NCI-H1930 (cell line): ENCODE data around the gene HTRA3.

ENCODE experiments used
- DNase-seq, 2 experiments: peaks; one replicate each; lab custom pipeline; 2025; lab: John Stamatoyannopoulos, UW

HTRA3 gene

GRCh38 chr4:8308856-8309771, 39.6 kb downstream of the HTRA3 start:
- no peak for DNase-seq

GRCh38 chr4:8310306-8310705, 40.8 kb downstream of the HTRA3 start:
- no peak for DNase-seq

- no peak for DNase-seq
These were observed 41.8 kb downstream of the HTRA3 start for GRCh38 chr4:8311101-8312068.

GRCh38 chr4:8312069-8312445, 42.5 kb downstream of the HTRA3 start:
- DNase-seq, result no peak

GRCh38 chr4:8312976-8313375, 43.4 kb downstream of the HTRA3 start:
- no peak for DNase-seq

- DNase-seq, result no peak
These were observed 45.2 kb downstream of the HTRA3 start for GRCh38 chr4:8314691-8315255.

GRCh38 chr4:8315435-8316250, 46.1 kb downstream of the HTRA3 start:
- no peak for DNase-seq

GRCh38 chr4:8316251-8316771, 46.8 kb downstream of the HTRA3 start:
- DNase-seq, result no peak

- DNase-seq, result no peak
These were observed 47.4 kb downstream of the HTRA3 start for GRCh38 chr4:8316911-8317351.

- DNase-seq, result no peak
These were observed 47.9 kb downstream of the HTRA3 start for GRCh38 chr4:8317474-8317873.

- DNase-seq, result no peak
These were observed 49.0 kb downstream of the HTRA3 start for GRCh38 chr4:8318509-8318908.

GRCh38 chr4:8319061-8319460, 49.5 kb downstream of the HTRA3 start:
- DNase-seq, result no peak

GRCh38 chr4:8319731-8320385, 50.3 kb downstream of the HTRA3 start:
- no peak for DNase-seq

- DNase-seq, result no peak
These were observed 50.8 kb downstream of the HTRA3 start for GRCh38 chr4:8320386-8320750.

- no peak for DNase-seq
These were observed 51.7 kb downstream of the HTRA3 start for GRCh38 chr4:8321220-8321619.

- no peak for DNase-seq
These were observed 52.2 kb downstream of the HTRA3 start for GRCh38 chr4:8321771-8322170.

GRCh38 chr4:8322794-8323704, 53.5 kb downstream of the HTRA3 start:
- DNase-seq, result no peak

- no peak for DNase-seq
These were observed 54.5 kb downstream of the HTRA3 start for GRCh38 chr4:8323947-8324555.

GRCh38 chr4:8324640-8325239, 55.2 kb downstream of the HTRA3 start:
- no peak for DNase-seq
